Activated naive CD4-positive, alpha-beta T cell treated with Interleukin-2 at 50 U/mL for 16 hours (primary cell): ENCODE data around the gene IGF2BP1.
"Not testable (repeated sequence)": the region's sequence is repeated elsewhere in the genome, so short reads cannot be mapped to it uniquely, and the experiment has no call there.

Source experiments
- DNase-seq: peaks from one replicate; pipeline ENCODE4 v3.0.0-alpha.2; 2020

Gene IGF2BP1

GRCh38 chr17:49021095-49021767, 24.0 kb downstream of the IGF2BP1 start:
- DNase-seq = no peak

GRCh38 chr17:49021768-49022103, 24.6 kb downstream of the IGF2BP1 start:
- no peak for DNase-seq

- DNase-seq = no peak
Observed at GRCh38 chr17:49022391-49022941, 25.3 kb downstream of the IGF2BP1 start.

- DNase-seq = no peak
Observed at GRCh38 chr17:49024523-49024922, 27.3 kb downstream of the IGF2BP1 start.

- DNase-seq = not testable (repeated sequence)
Observed at GRCh38 chr17:49026447-49026846, 29.3 kb downstream of the IGF2BP1 start.

- DNase-seq = no peak
Observed at GRCh38 chr17:49028271-49028670, 31.1 kb downstream of the IGF2BP1 start.

- DNase-seq = no peak
Observed at GRCh38 chr17:49029801-49030200, 32.6 kb downstream of the IGF2BP1 start.

- DNase-seq = peak; percentile 29
Observed at GRCh38 chr17:49031965-49032928, 35.1 kb downstream of the IGF2BP1 start.

- DNase-seq = peak; percentile 37
Observed at GRCh38 chr17:49035470-49036269, 38.5 kb downstream of the IGF2BP1 start.

- no peak for DNase-seq
Observed at GRCh38 chr17:49036270-49036626, 39.1 kb downstream of the IGF2BP1 start.

GRCh38 chr17:49038138-49038537, 41.0 kb downstream of the IGF2BP1 start:
- DNase-seq = no peak

- no peak for DNase-seq
Observed at GRCh38 chr17:49038544-49038943, 41.4 kb downstream of the IGF2BP1 start.

GRCh38 chr17:49039518-49039917, 42.3 kb downstream of the IGF2BP1 start:
- DNase-seq = not testable (repeated sequence)

- no peak for DNase-seq
Observed at GRCh38 chr17:49041527-49041926, 44.3 kb downstream of the IGF2BP1 start.

GRCh38 chr17:49045376-49045775, 48.2 kb downstream of the IGF2BP1 start:
- DNase-seq = no peak

- no peak for DNase-seq
Observed at GRCh38 chr17:49046912-49047311, 49.7 kb downstream of the IGF2BP1 start.

- DNase-seq = no peak
Observed at GRCh38 chr17:49049265-49049664, 52.1 kb downstream of the IGF2BP1 start.

- DNase-seq = no peak
Observed at GRCh38 chr17:49050611-49051010, 53.4 kb downstream of the IGF2BP1 start.

GRCh38 chr17:49051269-49051668, 54.1 kb downstream of the IGF2BP1 start:
- DNase-seq = no peak

GRCh38 chr17:49053171-49053829, 56.1 kb downstream of the IGF2BP1 start:
- no peak for DNase-seq

- no peak for DNase-seq
Observed at GRCh38 chr17:49054342-49055092, 57.3 kb downstream of the IGF2BP1 start.
